Midbrain (tissue), 1 donor: Measurements from ENCODE around the gene STYXL1.
A peak's percentile ranks its signal among the peaks of the same experiment; 100 is the strongest.
"Not testable (repeated sequence)": the region's sequence is repeated elsewhere in the genome, so short reads cannot be mapped to it uniquely, and the experiment has no call there.

ENCODE experiments used
- DNase-seq: peaks from one replicate; lab custom pipeline; 2025; lab: John Stamatoyannopoulos, UW

STYXL1 gene

GRCh38 chr7:76047811-76048667, at the start of gene STYXL1, which contains the start of gene MDH2:
STYXL1 (minus strand) TSS chr7:76048000; CDS start chr7:76030523, 17,477 bp downstream.
MDH2 (plus strand) TSS chr7:76048106; CDS start chr7:76048161, 55 bp downstream.
- DNase-seq: peak; percentile 94

- DNase-seq: no peak
These were observed 48.1 kb upstream of the STYXL1 start for GRCh38 chr7:76095908-76096307.

- not testable (repeated sequence) for DNase-seq
These were observed 46.5 kb upstream of the STYXL1 start for GRCh38 chr7:76094326-76094725.

- DNase-seq: not testable (repeated sequence)
These were observed 45.7 kb upstream of the STYXL1 start for GRCh38 chr7:76093531-76093930.

GRCh38 chr7:76091506-76091905, 43.7 kb upstream of the STYXL1 start:
- no peak for DNase-seq

- no peak for DNase-seq
These were observed 42.2 kb upstream of the STYXL1 start for GRCh38 chr7:76089865-76090475.

- not testable (repeated sequence) for DNase-seq
These were observed 39.6 kb upstream of the STYXL1 start for GRCh38 chr7:76087362-76087791.

- DNase-seq: no peak
These were observed 38.3 kb upstream of the STYXL1 start for GRCh38 chr7:76086070-76086469.

- DNase-seq: not testable (repeated sequence)
These were observed 36.3 kb upstream of the STYXL1 start for GRCh38 chr7:76084115-76084514.

- no peak for DNase-seq
These were observed 32.4 kb upstream of the STYXL1 start for GRCh38 chr7:76080204-76080603.

- no peak for DNase-seq
These were observed 29.6 kb upstream of the STYXL1 start for GRCh38 chr7:76077435-76077834.

GRCh38 chr7:76076995-76077394, 29.2 kb upstream of the STYXL1 start:
- no peak for DNase-seq

- no peak for DNase-seq
These were observed 27.2 kb upstream of the STYXL1 start for GRCh38 chr7:76074972-76075370.

GRCh38 chr7:76074306-76074971, 26.6 kb upstream of the STYXL1 start:
- no peak for DNase-seq

GRCh38 chr7:76073335-76073990, 25.7 kb upstream of the STYXL1 start:
- DNase-seq: no peak

- no peak for DNase-seq
These were observed 24.7 kb upstream of the STYXL1 start for GRCh38 chr7:76072243-76073148.

GRCh38 chr7:76071316-76072242, 23.8 kb upstream of the STYXL1 start:
- DNase-seq: no peak

GRCh38 chr7:76069238-76069638, 21.4 kb upstream of the STYXL1 start:
- peak; percentile 3 for DNase-seq

- DNase-seq: no peak
These were observed 19.1 kb upstream of the STYXL1 start for GRCh38 chr7:76066716-76067503.
